HepG2 (cell line): ENCODE results near the gene ULBP2.
"Not testable (repeated sequence)": the region's sequence is repeated elsewhere in the genome, so short reads cannot be mapped to it uniquely, and the experiment has no call there.

Experiments used
- TP53 ChIP-seq: sonication (generic); formaldehyde crosslinking; conservative IDR thresholded peaks from 2 replicates; pipeline ENCODE4 v1.4.0; 2020; ENCODE audit warnings: missing genetic modification reagents
- TF ChIP-seq, protein P1 (sequence below): sonication (generic); formaldehyde crosslinking; IDR thresholded peaks from 2 replicates; pipeline ENCODE4 v1.5.0; 2020; ENCODE audit warnings: missing genetic modification reagents

DNA sequence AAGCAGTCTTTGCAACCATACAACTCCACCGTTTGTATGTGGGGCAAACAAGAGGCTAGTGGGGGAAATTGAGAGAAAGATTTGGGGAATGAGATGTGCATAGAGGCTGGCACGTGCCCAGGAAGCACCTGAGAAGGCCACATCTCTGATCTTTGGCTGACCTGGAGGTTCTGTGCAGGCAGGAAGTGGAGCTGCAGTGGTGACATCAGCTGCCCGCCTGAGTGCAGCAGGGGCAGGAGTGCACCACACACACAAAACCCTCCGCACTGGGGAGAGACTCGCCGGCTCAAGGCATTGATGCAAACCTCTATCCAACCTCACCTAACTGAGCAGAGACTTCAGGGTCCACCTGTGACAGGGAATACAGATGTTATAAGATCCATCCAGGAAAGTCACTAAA is 32.6 kb downstream of the ULBP2 start:
- TF ChIP-seq TP53 (CRISPR knock-in tag) = not testable (repeated sequence)
- TF ChIP-seq, protein P1, sequence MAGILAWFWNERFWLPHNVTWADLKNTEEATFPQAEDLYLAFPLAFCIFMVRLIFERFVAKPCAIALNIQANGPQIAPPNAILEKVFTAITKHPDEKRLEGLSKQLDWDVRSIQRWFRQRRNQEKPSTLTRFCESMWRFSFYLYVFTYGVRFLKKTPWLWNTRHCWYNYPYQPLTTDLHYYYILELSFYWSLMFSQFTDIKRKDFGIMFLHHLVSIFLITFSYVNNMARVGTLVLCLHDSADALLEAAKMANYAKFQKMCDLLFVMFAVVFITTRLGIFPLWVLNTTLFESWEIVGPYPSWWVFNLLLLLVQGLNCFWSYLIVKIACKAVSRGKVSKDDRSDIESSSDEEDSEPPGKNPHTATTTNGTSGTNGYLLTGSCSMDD (CRISPR knock-in tag) = not testable (repeated sequence)
